ENCODE measurements around the gene CCNH. TPM values are rescaled to one million over a fixed set of nuclear protein-coding genes. Genes with fewer than 3 reads are reported as not detected.

CCNH gene
- total and polyA plus RNA-seq, 2 of the 4 experiments (the other 2 are of a cell fraction): 37.4 to 100 TPM

GRCh38 chr5:87354496-87354895 lies 58.2 kb downstream of the CCNH start:
- no CpG with 5 or more reads among the region's 1 CpG for WGBS, 2 experiments (ENCODE audit: extremely low coverage in 2 of 2, insufficient read length in 1 of 2)
- TF ChIP-seq MAZ (IDR thresholded peaks at IDR 0.05; ENCODE audit: borderline replicate concordance, low read depth, low read length) (no peak), RCOR1 (IDR thresholded peaks at IDR 0.05; ENCODE audit: insufficient replicate concordance, low read length) (no peak), MAFK (IDR thresholded peaks at IDR 0.05; ENCODE audit: low read depth, low read length) (no peak), ELK1 (IDR thresholded peaks at IDR 0.05; ENCODE audit: borderline replicate concordance, low read depth, low read length) (no peak), CHD1 (IDR thresholded peaks at IDR 0.05; ENCODE audit: low read depth, low read length) (no peak), CEBPB (IDR thresholded peaks at IDR 0.05; ENCODE audit: low read depth, low read length) (no peak), POLR2A (IDR thresholded peaks at IDR 0.05; ENCODE audit: low read depth, low read length) (no peak), USF2 (IDR thresholded peaks at IDR 0.05; ENCODE audit: low read depth, low read length) (no peak), NFE2L2 (IDR thresholded peaks at IDR 0.05; ENCODE audit: low read depth, low read length) (no peak), RAD21 (IDR thresholded peaks at IDR 0.05; ENCODE audit: low read length) (no peak), MXI1 (IDR thresholded peaks at IDR 0.05; ENCODE audit: borderline replicate concordance, low read depth, low read length) (no peak), CTCF (conservative IDR thresholded peaks at IDR 0.05; ENCODE audit: low read depth, low read length) (no peak), BHLHE40 (IDR thresholded peaks at IDR 0.05; ENCODE audit: low read depth, low read length) (no peak), FOS (IDR thresholded peaks at IDR 0.05; ENCODE audit: low read depth, low read length) (no peak), SMC3 (IDR thresholded peaks at IDR 0.05; ENCODE audit: low read depth, low read length) (no peak), RFX5 (IDR thresholded peaks at IDR 0.05; ENCODE audit: low read depth, low read length) (no peak)

More at GRCh38 chr5:87354496-87354895, 58.2 kb downstream of the CCNH start:
- Histone ChIP-seq H3K9ac (ENCODE audit: low read depth, low read length) (no peak overlapping the region), H3K9me3 (ENCODE audit: control insufficient read depth, insufficient read depth, low read length) (peaks cover 4% of the 10 kb centered on the region; the same call in 1 of the 2 replicates), H3K23ac (ENCODE audit: low read depth, low read length) (no peak overlapping the region), H4K20me1 (ENCODE audit: insufficient read depth, low read length) (no peaks in the 10 kb centered on the region), H2AFZ (replicated peaks; ENCODE audit: low read length, poor library complexity) (no peak overlapping the region), H3K27me3 (ENCODE audit: control insufficient read depth, insufficient read depth, low read length) (no peaks in the 10 kb centered on the region), H2BK20ac (ENCODE audit: low read depth, low read length) (no peak overlapping the region), H3K56ac (ENCODE audit: extremely low read depth, insufficient read depth, low read length) (no peak overlapping the region), H3K36me3 (ENCODE audit: control insufficient read depth, insufficient read depth, low read length) (peaks cover 8% of the 10 kb centered on the region; the same call in 1 of the 2 replicates), H2AK5ac (ENCODE audit: low read depth, low read length) (no peak overlapping the region), H3K14ac (replicated peaks; ENCODE audit: low read depth, low read length) (no peak overlapping the region), H3K4me3 (ENCODE audit: insufficient read depth, low read depth, low read length) (no peak overlapping the region), H2BK120ac (ENCODE audit: low read depth, low read length) (no peak overlapping the region), H4K91ac (ENCODE audit: insufficient read depth, low read depth, low read length) (no peak overlapping the region), H4K5ac (ENCODE audit: low read depth, low read length) (no peak overlapping the region), H3K4ac (ENCODE audit: low read depth, low read length) (no peak overlapping the region), H4K8ac (ENCODE audit: low read depth in 2 of 2, low read length in 2 of 2) (no peak overlapping the region), H3K18ac (ENCODE audit: low read depth, low read length) (no peak overlapping the region), H3K9me1 (ENCODE audit: insufficient read depth, low read length) (no peaks in the 10 kb centered on the region), H2AK9ac (replicated peaks; ENCODE audit: low read depth, low read length, poor library complexity) (no peak overlapping the region), H3K27ac (ENCODE audit: insufficient read depth, low read length) (no peak overlapping the region), H2BK15ac (ENCODE audit: low read depth, low read length) (no peak overlapping the region), H2BK5ac (ENCODE audit: low read depth, low read length, poor library complexity, severe bottlenecking) (no peak overlapping the region), H3K4me2 (ENCODE audit: low read depth, low read length) (no peak overlapping the region), H3K79me1 (ENCODE audit: low read depth in 1 of 2, low read length in 2 of 2) (peaks cover 28 to 38% of the 10 kb centered on the region in 2 experiments), H3K4me1 (ENCODE audit: control insufficient read depth, insufficient read depth, low read length) (peaks cover 1% of the 10 kb centered on the region; the same call in 1 of the 2 replicates)
- ChIA-PET POLR2A (ENCODE audit: unreplicated experiment) (no interaction called here), CTCF (no interaction called here)
- no peak for DNase-seq
- ATAC-seq (ENCODE audit: low read depth): no peak
- dilution Hi-C loops (cut with HindIII; ENCODE audit: low sequenced_read_pairs, unreplicated experiment): no loop called here
- BruUV-seq (replicated peaks): no TSS peak
- in situ Hi-C loops (cut with MboI; ENCODE audit: low sequenced_read_pairs): no loop called here
- intact Hi-C loops (cut with micrococcal nuclease): no loop called here

Measured in IMR-90 (cell line).